CD4-positive, CD25-positive, alpha-beta regulatory T cell (primary cell): ENCODE data around the gene CACNG7. TPM values are rescaled to one million over a fixed set of nuclear protein-coding genes. Genes with fewer than 3 reads are reported as not detected.
A peak's percentile ranks its signal among the peaks of the same experiment; 100 is the strongest.

Experiments used
- ATAC-seq, 2 donors: fragments of 150-1000 bp; cut with Tn5 transposase; one replicate each; pipeline ENCODE4 v1.10.0; 2021; ENCODE audit warnings: low read depth in 2 of 2, moderate number of reproducible peaks in 2 of 2, moderate library complexity in 1 of 2
- DNase-seq, 3 donors: peaks; one replicate each; pipeline versions ENCODE4 v3.0.0 to v3.0.0-alpha.2; 2012 to 2022; ENCODE audit warnings: mixed read lengths in 1 of 3
- H3K27ac ChIP-seq: one replicate; pipeline ENCODE4 v1.7.0; 2013; ENCODE audit warnings: mild to moderate bottlenecking, low read length; ENCODE audit not compliant: insufficient read depth, poor library complexity, severe bottlenecking
- H3K27me3 ChIP-seq: one replicate; pipeline ENCODE4 v1.7.0; 2013; ENCODE audit warnings: low read length; ENCODE audit not compliant: control insufficient read depth, insufficient read depth
- H3K36me3 ChIP-seq: one replicate; pipeline ENCODE4 v1.7.0; 2013; ENCODE audit warnings: mild to moderate bottlenecking, low read length, moderate library complexity; ENCODE audit not compliant: control insufficient read depth, insufficient read depth
- H3K4me1 ChIP-seq: 2 replicates; pipeline ENCODE4 v1.7.0; 2013; ENCODE audit warnings: mild to moderate bottlenecking, low read length; ENCODE audit not compliant: insufficient read depth, control insufficient read depth, poor library complexity, severe bottlenecking
- H3K4me3 ChIP-seq: one replicate; pipeline ENCODE4 v1.7.0; 2013; ENCODE audit warnings: low read depth, mild to moderate bottlenecking, low read length, moderate library complexity
- H3K9me3 ChIP-seq, 2 experiments: 1 replicate in 1 of 2; 2 replicates in 1 of 2; pipeline ENCODE4 v1.7.0; 2013; ENCODE audit warnings: low read length in 2 of 2, mild to moderate bottlenecking in 1 of 2, moderate library complexity in 1 of 2; ENCODE audit not compliant: control insufficient read depth in 2 of 2
- H3K27ac Mint-ChIP-seq, 3 donors: one replicate each; pipeline ENCODE4 v1.8.0; 2020 to 2022; ENCODE audit warnings: mild to moderate bottlenecking in 3 of 3, mixed read lengths in 3 of 3, moderate library complexity in 2 of 3
- H3K27me3 Mint-ChIP-seq: one replicate; pipeline ENCODE4 v1.8.0; 2022; ENCODE audit warnings: mild to moderate bottlenecking, mixed read lengths
- H3K36me3 Mint-ChIP-seq: one replicate; pipeline ENCODE4 v1.8.0; 2020; ENCODE audit warnings: mixed read lengths
- H3K4me1 Mint-ChIP-seq, 4 donors: one replicate each; pipeline ENCODE4 v1.8.0; 2020 to 2022; ENCODE audit warnings: mixed read lengths in 4 of 4, mild to moderate bottlenecking in 1 of 4
- H3K4me3 Mint-ChIP-seq, 4 donors: one replicate each; pipeline ENCODE4 v1.8.0; 2020 to 2022; ENCODE audit warnings: mild to moderate bottlenecking in 4 of 4, mixed read lengths in 4 of 4, moderate library complexity in 3 of 4
- H3K9me3 Mint-ChIP-seq, 7 donors: one replicate each; pipeline ENCODE4 v1.8.0; 2020 to 2022; ENCODE audit warnings: mixed read lengths in 7 of 7, mild to moderate bottlenecking in 3 of 7, moderate library complexity in 2 of 7
- polyA plus RNA-seq, 4 donors: library from polyadenylated mRNA; unstranded; fragments of 300-500 nt; fragmentation: Illumina TruSeq; gene quantifications; one replicate each; pipeline ENCODE4 v1.2.3, GENCODE V29; 2021
- total RNA-seq: library from RNA; stranded (reverse); gene quantifications from one replicate; pipeline ENCODE4 v1.2.3, GENCODE V29; 2022

CACNG7 gene
- total and polyA plus RNA-seq, 5 donors from 2014 or later, result not detected

DNA sequence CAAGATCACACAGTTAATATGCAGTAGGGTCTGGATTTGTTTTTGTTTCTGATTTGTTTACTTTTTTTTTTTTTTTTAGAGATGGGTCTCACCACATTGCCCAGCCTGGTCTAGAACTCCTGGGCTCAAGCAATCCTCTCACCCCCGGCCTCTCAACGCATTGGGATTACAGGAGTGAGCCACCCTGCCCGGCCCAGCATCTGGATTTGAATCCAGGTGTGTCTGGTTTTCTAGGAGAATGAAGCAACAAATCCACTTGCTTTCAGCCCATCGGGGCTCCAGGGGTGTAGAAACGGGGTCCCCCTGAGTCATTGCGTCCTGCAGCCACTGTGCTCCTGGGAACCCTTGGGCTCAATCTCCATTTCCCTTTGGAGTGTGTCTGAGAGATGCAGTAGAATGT, 60.3 kb downstream of the CACNG7 start:
- DNase-seq, result no peak
- no peak for ATAC-seq
- H3K27me3 ChIP-seq, result no peaks in the 10 kb centered on the region
- no peaks in the 10 kb centered on the region for H3K36me3 ChIP-seq
- Mint-ChIP-seq H3K4me3 (no peak overlapping the region), H3K36me3 (no peaks in the 10 kb centered on the region), H3K4me1 (peaks cover 0 to under 1% (median 0%) of the 10 kb centered on the region in 4 donors), H3K27ac (no peak overlapping the region), H3K27me3 (peaks cover 49% of the 10 kb centered on the region), H3K9me3 (peaks cover 0 to 4% (median 0%) of the 10 kb centered on the region in 7 donors)
- H3K4me3 ChIP-seq, result no peak overlapping the region
- H3K9me3 ChIP-seq, result no peaks in the 10 kb centered on the region
- no peaks in the 10 kb centered on the region for H3K4me1 ChIP-seq
- H3K27ac ChIP-seq, result no peak overlapping the region

DNA sequence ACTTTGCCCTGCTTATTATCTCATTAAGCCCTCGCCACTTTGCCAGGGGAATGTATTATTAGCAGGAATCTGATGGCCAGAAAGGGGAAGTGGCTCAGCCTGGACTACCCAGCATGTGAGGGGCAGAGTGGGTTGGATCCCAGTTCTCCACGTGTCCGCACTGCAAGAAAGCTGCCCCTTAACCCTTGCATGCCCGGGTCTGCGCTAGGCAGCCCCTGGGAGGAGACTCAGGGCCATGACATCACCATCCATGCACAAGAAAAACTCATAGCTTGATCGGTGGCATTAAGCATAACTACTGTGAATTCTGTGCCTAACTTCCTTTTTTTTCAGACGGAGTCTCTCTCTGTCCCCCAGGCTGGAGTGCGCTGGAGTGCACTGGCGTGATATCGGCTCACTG, 62.6 kb downstream of the CACNG7 start:
- ATAC-seq (no peak), DNase-seq (no peak)
- Mint-ChIP-seq H3K27me3 (peaks cover 38% of the 10 kb centered on the region), H3K9me3 (peaks cover 0 to 2% (median 0%) of the 10 kb centered on the region in 7 donors), H3K4me1 (no peaks in the 10 kb centered on the region), H3K36me3 (no peaks in the 10 kb centered on the region), H3K27ac (no peak overlapping the region), H3K4me3 (no peak overlapping the region)
- no peaks in the 10 kb centered on the region for H3K4me1 ChIP-seq
- peaks cover 2% of the 10 kb centered on the region for H3K27me3 ChIP-seq
- no peak overlapping the region for H3K27ac ChIP-seq
- H3K36me3 ChIP-seq, result no peaks in the 10 kb centered on the region
- no peaks in the 10 kb centered on the region for H3K9me3 ChIP-seq
- H3K4me3 ChIP-seq, result no peak overlapping the region

DNA sequence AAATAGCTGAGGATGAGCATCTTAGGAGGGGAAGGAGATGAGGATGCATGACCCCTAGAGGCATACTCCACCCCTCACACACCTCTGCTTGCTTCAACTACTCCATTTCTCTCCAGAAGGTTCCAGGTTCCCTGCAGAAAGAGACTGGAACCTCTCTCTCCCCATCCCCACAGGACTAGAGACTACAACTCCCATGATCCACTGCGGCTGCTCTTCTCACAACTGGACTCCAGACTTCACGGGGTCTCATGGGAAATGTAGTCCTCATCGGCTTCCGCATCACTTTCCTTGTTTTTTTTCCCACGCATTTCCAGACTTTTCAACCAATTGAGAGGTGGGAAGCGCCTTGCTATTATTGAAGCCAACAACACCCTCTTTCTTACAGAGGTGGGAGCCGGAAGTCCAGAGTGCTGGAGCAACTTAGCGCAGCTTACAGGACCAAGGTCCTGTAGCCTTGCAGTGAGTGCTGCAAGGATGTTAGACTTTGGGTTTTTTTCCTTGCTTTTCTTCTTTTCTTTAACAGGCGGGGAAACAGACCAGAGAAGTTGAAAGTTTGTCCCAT, 68.4 kb downstream of the CACNG7 start:
- Mint-ChIP-seq H3K27ac (no peak overlapping the region), H3K4me3 (peak overlapping the region; percentile 68 to 86 (median 75)), H3K9me3 (peaks cover 0 to 8% (median 4%) of the 10 kb centered on the region in 7 donors), H3K27me3 (peaks cover 55% of the 10 kb centered on the region), H3K4me1 (peaks cover 0 to 31% (median 19%) of the 10 kb centered on the region in 4 donors), H3K36me3 (peaks cover 8% of the 10 kb centered on the region)
- ATAC-seq, result peak; percentile 78 to 81
- Histone ChIP-seq H3K4me3 (peak overlapping the region; percentile 79), H3K36me3 (no peaks in the 10 kb centered on the region), H3K27ac (no peak overlapping the region), H3K4me1 (peaks cover 27% of the 10 kb centered on the region), H3K27me3 (peaks cover 18% of the 10 kb centered on the region), H3K9me3 (peaks cover 0 to 4% of the 10 kb centered on the region in 2 experiments)
- peak; percentile 46 to 64 (median 63) for DNase-seq

DNA sequence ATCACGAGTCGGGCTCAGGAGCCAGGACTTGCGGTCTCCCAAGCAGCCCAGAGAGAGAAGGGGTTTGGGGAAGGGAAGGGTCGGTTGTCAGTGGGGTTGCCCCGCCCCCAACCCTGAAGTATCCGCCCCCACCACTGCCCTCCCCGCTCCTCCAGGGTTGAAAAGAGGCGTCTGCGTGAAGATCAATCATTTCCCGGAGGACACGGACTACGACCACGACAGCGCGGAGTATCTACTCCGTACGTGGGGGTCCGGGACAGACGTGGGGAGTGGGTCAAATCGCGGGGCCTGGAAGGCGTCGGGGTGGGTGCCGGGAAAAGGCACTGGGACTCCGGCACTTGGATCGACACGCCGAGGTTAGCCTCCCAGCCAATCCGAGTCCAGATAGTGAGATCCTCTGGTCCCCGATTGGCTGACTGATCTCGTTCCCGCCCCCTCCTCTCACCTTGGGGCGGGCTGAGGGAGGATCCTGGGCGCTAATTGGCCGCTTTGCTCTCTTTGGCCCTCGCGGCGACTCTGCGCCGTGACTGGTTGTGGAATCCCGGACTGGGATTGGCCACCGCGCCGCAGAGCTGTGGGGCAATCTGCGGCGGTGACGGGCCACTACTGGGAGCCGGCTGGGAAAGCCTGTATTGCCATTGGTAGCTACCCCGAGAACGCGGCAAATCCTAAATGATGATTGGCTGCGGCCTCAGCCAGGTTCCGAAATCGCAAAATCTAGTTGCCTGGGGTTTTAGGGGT, 69.1 kb downstream of the CACNG7 start:
- Mint-ChIP-seq H3K9me3 (peaks cover 0 to 8% (median 4%) of the 10 kb centered on the region in 7 donors), H3K4me1 (peaks cover 0 to 32% (median 19%) of the 10 kb centered on the region in 4 donors), H3K4me3 (peak overlapping the region in 3 of 4 donors; percentile 68 to 86 (median 80)), H3K27ac (no peak overlapping the region), H3K36me3 (peaks cover 8% of the 10 kb centered on the region), H3K27me3 (peaks cover 50% of the 10 kb centered on the region)
- ATAC-seq (no peak), DNase-seq (peak in 1 of 3 donors; percentile 18)
- H3K27me3 ChIP-seq, result peaks cover 18% of the 10 kb centered on the region
- H3K36me3 ChIP-seq, result no peaks in the 10 kb centered on the region
- peak overlapping the region; percentile 79 for H3K4me3 ChIP-seq
- H3K9me3 ChIP-seq, result peaks cover 0 to 4% of the 10 kb centered on the region in 2 experiments
- H3K4me1 ChIP-seq, result peaks cover 27% of the 10 kb centered on the region
- no peak overlapping the region for H3K27ac ChIP-seq

DNA sequence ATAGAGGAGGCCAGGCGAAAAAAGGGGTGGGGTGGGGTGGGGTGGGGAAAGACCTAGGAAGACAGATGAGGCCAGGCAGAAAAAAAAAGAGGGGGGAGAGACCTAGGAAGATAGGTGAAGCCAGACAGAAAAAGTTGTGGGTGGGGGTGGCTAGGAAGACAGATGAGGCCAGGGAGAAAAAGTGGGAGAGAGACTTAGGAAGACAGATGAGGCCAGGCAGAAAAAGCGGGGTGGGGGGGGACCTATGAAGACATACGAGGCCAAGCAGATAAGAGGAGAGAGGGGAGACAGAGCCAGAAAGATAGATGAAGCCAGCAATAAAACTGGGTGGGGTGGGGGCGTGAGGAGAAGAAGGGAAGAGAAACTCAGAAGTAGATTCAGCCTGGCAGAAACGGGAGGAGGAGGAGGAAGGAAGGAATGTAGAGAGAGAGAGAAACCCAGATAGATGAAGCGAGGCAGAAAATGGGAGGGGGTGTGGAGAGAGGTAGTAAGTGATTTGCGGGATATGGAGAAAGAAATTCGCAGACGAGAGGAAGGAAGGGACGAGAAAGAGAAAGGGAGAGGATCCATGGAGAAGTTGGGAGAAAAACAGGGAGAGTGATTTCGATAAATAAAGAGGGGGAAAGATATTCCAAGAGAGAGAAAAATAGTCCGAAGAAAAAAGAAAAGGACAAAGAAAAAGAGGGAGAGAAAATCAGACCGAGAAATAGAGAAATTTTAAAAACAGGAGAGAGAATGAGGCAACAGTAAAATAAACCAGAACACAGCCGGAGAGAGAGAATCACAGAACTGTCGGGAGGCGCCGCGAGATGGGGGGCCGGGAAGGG, 70.1 kb downstream of the CACNG7 start:
- Histone ChIP-seq H3K4me3 (no peak overlapping the region), H3K36me3 (no peaks in the 10 kb centered on the region), H3K27me3 (peaks cover 18% of the 10 kb centered on the region), H3K4me1 (peaks cover 27% of the 10 kb centered on the region), H3K9me3 (peaks cover 0 to 4% of the 10 kb centered on the region in 2 experiments), H3K27ac (no peak overlapping the region)
- H3K36me3 Mint-ChIP-seq, result peaks cover 8% of the 10 kb centered on the region
- ATAC-seq, result no peak
- peak overlapping the region in 2 of 4 donors; percentile 51 to 78 for H3K4me3 Mint-ChIP-seq
- peaks cover 0 to 8% (median 4%) of the 10 kb centered on the region in 7 donors for H3K9me3 Mint-ChIP-seq
- H3K4me1 Mint-ChIP-seq, result peaks cover 0 to 33% (median 19%) of the 10 kb centered on the region in 4 donors
- H3K27ac Mint-ChIP-seq, result peak overlapping the region in 1 of 3 donors; percentile 20
- no peak for DNase-seq
- peaks cover 50% of the 10 kb centered on the region for H3K27me3 Mint-ChIP-seq

DNA sequence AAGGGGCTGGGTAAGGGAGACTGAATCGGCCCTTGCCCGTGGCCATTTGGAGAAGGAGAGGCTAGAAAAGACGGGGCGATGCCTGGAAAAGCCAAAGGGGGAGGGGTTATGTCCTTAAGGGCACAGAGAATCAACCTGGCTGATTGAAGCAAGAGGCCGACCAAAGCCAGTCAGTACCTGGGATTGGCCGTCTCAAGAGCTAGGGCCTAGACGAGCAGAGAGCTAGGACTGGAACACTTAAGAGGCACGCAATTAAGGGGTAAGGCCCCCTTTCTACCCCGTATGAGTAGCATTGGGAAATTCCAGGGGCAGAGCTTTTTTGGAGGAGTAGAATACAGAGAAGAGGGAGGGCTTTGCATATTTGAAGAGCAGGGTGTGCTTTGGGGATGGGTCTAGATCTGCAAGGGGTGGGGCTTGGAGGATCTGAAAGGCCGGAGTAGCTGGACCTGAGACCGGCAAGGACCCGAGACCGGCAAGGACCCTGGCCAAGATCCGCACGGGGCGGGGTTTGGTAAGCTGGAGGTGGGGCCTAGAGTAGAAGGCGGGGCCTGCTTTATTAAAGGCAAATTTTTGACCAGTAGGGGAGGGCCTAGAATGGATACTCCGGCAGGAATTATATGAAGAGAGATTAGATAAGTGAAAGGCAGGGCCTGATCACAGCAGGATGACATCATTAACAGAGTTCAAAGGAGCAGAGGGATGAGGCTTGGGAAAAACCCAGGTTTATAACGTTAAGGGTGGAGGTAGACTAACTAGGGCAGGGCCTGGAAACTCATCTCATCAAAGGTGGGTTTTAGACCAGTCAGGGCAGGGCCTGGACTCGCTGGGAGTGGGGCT, 71.7 kb downstream of the CACNG7 start:
- Mint-ChIP-seq H3K27me3 (peaks cover 46% of the 10 kb centered on the region), H3K9me3 (peaks cover 0 to 8% (median 4%) of the 10 kb centered on the region in 7 donors), H3K4me1 (peaks cover 0 to 33% (median 19%) of the 10 kb centered on the region in 4 donors), H3K4me3 (peak overlapping the region in 3 of 4 donors; percentile 61 to 67 (median 63)), H3K27ac (no peak overlapping the region), H3K36me3 (peaks cover 8% of the 10 kb centered on the region)
- Histone ChIP-seq H3K4me1 (peaks cover 27% of the 10 kb centered on the region), H3K4me3 (no peak overlapping the region), H3K27me3 (peaks cover 18% of the 10 kb centered on the region), H3K36me3 (no peaks in the 10 kb centered on the region), H3K27ac (no peak overlapping the region), H3K9me3 (peaks cover 0 to 4% of the 10 kb centered on the region in 2 experiments)
- ATAC-seq (no peak), DNase-seq (no peak)
